Breast epithelium (tissue), 4 donors: ENCODE results near the gene HTRA3. TPM values are rescaled to one million over a fixed set of nuclear protein-coding genes. Genes with fewer than 3 reads are reported as not detected.

ENCODE experiments used
- DNase-seq, 2 donors: peaks; one replicate each; pipeline ENCODE4 v3.0.0-alpha.2; 2019; ENCODE audit warnings: low spot score in 2 of 2
- H3K27ac ChIP-seq, 2 donors: fragments of 200-600 bp; sonication (generic) in 1 of 2; one replicate each; pipeline ENCODE4 v1.5.1; 2016 to 2019; ENCODE audit warnings: mild to moderate bottlenecking in 1 of 2
- H3K27me3 ChIP-seq, 2 donors: fragments of 200-600 bp; sonication (generic) in 1 of 2; one replicate each; pipeline versions ENCODE4 v1.5.1 to v1.6.0; 2017 to 2019; ENCODE audit warnings: control low read depth in 1 of 2, mild to moderate bottlenecking in 1 of 2
- H3K36me3 ChIP-seq: fragments of 200-600 bp; one replicate; pipeline ENCODE4 v1.5.1; 2019
- H3K4me1 ChIP-seq, 2 donors: fragments of 200-600 bp; sonication (generic); one replicate each; pipeline ENCODE4 v1.5.1; 2016 to 2019; ENCODE audit warnings: control low read depth in 1 of 2
- H3K4me3 ChIP-seq, 3 donors: fragments of 200-600 bp; sonication (generic); 1 replicate in 2 of 3; 2 replicates in 1 of 3; pipeline ENCODE4 v1.5.1; 2016 to 2019; ENCODE audit warnings: mild to moderate bottlenecking in 3 of 3, moderate library complexity in 2 of 3
- H3K9me3 ChIP-seq, 2 donors: fragments of 200-600 bp; sonication (generic) in 1 of 2; one replicate each; pipeline ENCODE4 v1.5.1; 2016 to 2019; ENCODE audit warnings: control low read depth in 1 of 2
- POLR2A ChIP-seq: fragments of 450-650 bp; IDR thresholded peaks from one replicate; pipeline ENCODE4 v1.6.1; 2016; ENCODE audit warnings: antibody characterized with exemption, mild to moderate bottlenecking, moderate library complexity
- POLR2AphosphoS5 ChIP-seq, 3 donors: sonication (generic); formaldehyde crosslinking; IDR thresholded peaks; one replicate each; pipeline ENCODE4 v1.6.1; 2017; ENCODE audit warnings: antibody characterized with exemption in 3 of 3
- intact Hi-C: fragments of 100-400 bp; cut with DNase I; formaldehyde crosslinking; loops from one replicate; pipeline ENCODE4 v1.15.1; 2023; ENCODE audit warnings: low total_unique reads
- total RNA-seq, 3 donors: library from RNA; depleted of rRNA; stranded (reverse); fragments of >200 nt; gene quantifications; one replicate each; pipeline ENCODE4 v1.1.0, GENCODE V29; 2016
- TF ChIP-seq, protein P1 (sequence below), 3 donors: fragments of 450-650 bp; IDR thresholded peaks; one replicate each; pipeline ENCODE4 v1.5.1; 2016 to 2017; ENCODE audit warnings: antibody characterized with exemption in 3 of 3, mild to moderate bottlenecking in 3 of 3, moderate library complexity in 3 of 3

The HTRA3 gene
- total RNA-seq, 3 donors from 2014 or later, result 8.5 to 53.9 (median 19.7) TPM

DNA sequence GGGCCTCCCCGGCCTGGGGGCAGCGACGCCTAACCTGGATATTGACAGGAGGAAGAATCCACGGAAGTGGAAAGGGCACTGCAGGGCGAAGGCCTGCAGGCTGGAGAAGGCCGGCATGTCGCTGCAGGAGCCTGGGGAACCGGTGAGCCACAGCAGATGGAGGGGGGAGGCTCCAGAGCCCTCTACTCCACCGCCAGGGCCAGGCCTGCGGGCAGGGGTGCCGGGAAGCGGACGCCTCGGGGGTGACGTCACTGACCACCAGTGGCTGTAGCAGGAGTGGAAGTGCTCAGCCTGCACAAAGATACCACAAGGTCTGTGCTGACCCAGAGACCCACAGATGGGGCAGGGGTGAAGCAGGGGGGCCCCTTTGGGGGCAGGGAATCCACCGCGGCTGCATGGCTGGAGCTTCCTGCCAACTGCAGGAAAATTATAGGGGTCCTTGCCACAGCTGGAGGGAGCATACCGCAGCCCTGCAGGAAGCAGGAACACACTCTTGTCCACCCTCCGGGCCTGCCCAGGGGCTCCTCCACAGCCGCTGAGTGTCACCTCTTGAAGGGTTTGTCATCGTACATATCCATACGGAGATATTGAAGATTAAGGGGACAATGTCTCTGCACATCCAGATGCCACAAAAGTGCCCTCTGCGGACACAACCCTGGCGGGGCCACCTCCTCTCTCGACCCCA, 7.6 kb upstream of the HTRA3 start:
- TF ChIP-seq POLR2A (no peak), POLR2AphosphoS5 (IDR thresholded peaks at IDR 0.05) (no peak)
- TF ChIP-seq, protein P1, sequence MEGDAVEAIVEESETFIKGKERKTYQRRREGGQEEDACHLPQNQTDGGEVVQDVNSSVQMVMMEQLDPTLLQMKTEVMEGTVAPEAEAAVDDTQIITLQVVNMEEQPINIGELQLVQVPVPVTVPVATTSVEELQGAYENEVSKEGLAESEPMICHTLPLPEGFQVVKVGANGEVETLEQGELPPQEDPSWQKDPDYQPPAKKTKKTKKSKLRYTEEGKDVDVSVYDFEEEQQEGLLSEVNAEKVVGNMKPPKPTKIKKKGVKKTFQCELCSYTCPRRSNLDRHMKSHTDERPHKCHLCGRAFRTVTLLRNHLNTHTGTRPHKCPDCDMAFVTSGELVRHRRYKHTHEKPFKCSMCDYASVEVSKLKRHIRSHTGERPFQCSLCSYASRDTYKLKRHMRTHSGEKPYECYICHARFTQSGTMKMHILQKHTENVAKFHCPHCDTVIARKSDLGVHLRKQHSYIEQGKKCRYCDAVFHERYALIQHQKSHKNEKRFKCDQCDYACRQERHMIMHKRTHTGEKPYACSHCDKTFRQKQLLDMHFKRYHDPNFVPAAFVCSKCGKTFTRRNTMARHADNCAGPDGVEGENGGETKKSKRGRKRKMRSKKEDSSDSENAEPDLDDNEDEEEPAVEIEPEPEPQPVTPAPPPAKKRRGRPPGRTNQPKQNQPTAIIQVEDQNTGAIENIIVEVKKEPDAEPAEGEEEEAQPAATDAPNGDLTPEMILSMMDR (IDR thresholded peaks at IDR 0.05), result no peak
- no peaks in the 10 kb centered on the region for H3K27me3 ChIP-seq
- no peaks in the 10 kb centered on the region for H3K9me3 ChIP-seq
- H3K36me3 ChIP-seq, result no peaks in the 10 kb centered on the region
- no peak for DNase-seq
- no peak overlapping the region for H3K4me3 ChIP-seq
- intact Hi-C loops, result no loop called here
- peaks cover 2 to 3% of the 10 kb centered on the region in 2 donors for H3K4me1 ChIP-seq
- H3K27ac ChIP-seq, result no peak overlapping the region

DNA sequence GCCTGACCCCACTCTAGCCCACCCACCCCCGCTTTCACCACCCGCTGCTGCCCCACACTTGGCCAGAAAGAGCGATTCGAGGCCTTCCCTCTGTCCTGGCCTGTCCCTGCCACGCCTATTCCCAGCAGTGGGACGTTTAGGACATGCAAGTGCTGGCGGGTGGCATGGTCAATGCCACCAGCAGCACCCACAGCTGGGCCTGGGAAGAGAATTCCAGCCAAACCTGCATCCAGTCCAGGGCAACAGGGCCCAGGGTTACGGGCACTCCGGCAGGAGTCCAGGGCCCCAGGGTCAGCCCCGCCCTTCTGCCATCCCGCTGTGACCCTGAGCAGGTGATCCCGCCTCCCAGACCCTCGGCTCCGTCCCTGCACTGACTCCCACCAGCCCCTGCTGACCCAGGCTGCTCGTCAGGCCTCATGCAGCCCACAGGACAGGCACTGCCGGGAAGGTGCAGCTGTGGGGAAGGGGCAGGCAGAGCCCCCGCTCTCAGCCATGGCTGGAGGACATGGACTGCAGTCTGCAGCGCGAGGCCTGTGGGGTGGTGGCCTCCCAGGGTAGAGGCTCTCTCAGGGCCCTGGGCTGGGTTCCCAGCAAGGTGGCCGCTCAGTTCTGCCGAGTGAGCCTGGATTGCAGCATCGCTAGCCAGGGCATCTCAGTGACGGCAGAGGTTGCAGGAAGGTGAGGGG, 6.8 kb upstream of the HTRA3 start:
- Histone ChIP-seq H3K4me1 (peaks cover 2 to 3% of the 10 kb centered on the region in 2 donors), H3K27me3 (no peaks in the 10 kb centered on the region), H3K36me3 (no peaks in the 10 kb centered on the region), H3K4me3 (no peak overlapping the region), H3K9me3 (no peaks in the 10 kb centered on the region), H3K27ac (no peak overlapping the region)
- TF ChIP-seq, protein P1 (IDR thresholded peaks at IDR 0.05), result no peak
- TF ChIP-seq POLR2A (no peak), POLR2AphosphoS5 (IDR thresholded peaks at IDR 0.05) (no peak)
- intact Hi-C loops, result no loop called here
- no peak for DNase-seq

DNA sequence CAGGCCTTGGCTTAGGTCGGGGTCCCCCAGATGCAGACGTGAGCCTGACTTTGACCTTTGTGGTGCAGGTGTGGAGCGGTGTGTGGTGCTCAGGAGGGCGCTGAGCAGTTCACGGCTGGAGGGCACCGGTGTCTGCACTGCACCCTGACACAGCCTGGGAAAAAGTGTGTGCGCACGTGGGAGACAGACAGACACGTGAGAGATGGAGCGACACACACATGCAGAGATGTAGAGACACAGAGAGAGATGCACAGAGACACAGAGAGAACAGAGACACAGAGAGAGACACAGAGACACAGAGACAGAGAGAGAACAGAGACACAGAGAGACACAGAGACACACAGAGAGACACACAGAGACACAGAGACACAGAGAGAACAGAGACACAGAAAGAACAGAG, 6.2 kb upstream of the HTRA3 start:
- no peaks in the 10 kb centered on the region for H3K9me3 ChIP-seq
- peaks cover 2 to 3% of the 10 kb centered on the region in 2 donors for H3K4me1 ChIP-seq
- no peaks in the 10 kb centered on the region for H3K27me3 ChIP-seq
- no peak overlapping the region for H3K4me3 ChIP-seq
- intact Hi-C loops, result no loop called here
- H3K36me3 ChIP-seq, result no peaks in the 10 kb centered on the region
- no peak for DNase-seq
- TF ChIP-seq, protein P1 (IDR thresholded peaks at IDR 0.05), result no peak
- TF ChIP-seq POLR2AphosphoS5 (IDR thresholded peaks at IDR 0.05), result no peak
- no peak for TF ChIP-seq POLR2A
- H3K27ac ChIP-seq, result no peak overlapping the region

DNA sequence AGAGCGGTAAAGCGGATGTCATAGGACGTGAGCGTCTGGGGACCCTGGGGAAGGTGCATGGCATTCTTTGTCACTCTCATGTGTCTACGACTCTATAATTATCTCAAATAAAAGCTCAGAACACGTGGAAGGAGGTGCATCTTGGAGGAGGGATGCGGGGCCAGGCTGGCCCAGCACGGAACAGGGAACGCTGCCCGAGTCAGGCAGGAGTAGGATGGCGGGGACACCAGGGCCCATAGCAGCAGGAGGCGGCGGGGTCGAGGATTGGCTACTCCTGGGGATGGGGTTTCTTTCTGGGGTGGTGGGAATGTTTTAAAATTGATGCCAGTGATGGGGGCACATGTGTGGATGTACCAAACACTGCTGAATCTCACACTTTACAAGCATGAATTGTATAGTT, 5.4 kb upstream of the HTRA3 start:
- intact Hi-C loops, result no loop called here
- no peaks in the 10 kb centered on the region for H3K9me3 ChIP-seq
- H3K27ac ChIP-seq, result no peak overlapping the region
- no peak for TF ChIP-seq POLR2A
- TF ChIP-seq, protein P1 (IDR thresholded peaks at IDR 0.05), result no peak
- TF ChIP-seq POLR2AphosphoS5 (IDR thresholded peaks at IDR 0.05), result no peak
- DNase-seq, result no peak
- H3K36me3 ChIP-seq, result no peaks in the 10 kb centered on the region
- H3K4me1 ChIP-seq, result peaks cover 2 to 3% of the 10 kb centered on the region in 2 donors
- H3K27me3 ChIP-seq, result no peaks in the 10 kb centered on the region
- H3K4me3 ChIP-seq, result no peak overlapping the region
